ENCODE results near the gene ADGRD1. TPM values are rescaled to one million over a fixed set of nuclear protein-coding genes. Genes with fewer than 3 reads are reported as not detected.

The ADGRD1 gene
- total RNA-seq, 6 experiments from 2014 or later, result not detected

DNA sequence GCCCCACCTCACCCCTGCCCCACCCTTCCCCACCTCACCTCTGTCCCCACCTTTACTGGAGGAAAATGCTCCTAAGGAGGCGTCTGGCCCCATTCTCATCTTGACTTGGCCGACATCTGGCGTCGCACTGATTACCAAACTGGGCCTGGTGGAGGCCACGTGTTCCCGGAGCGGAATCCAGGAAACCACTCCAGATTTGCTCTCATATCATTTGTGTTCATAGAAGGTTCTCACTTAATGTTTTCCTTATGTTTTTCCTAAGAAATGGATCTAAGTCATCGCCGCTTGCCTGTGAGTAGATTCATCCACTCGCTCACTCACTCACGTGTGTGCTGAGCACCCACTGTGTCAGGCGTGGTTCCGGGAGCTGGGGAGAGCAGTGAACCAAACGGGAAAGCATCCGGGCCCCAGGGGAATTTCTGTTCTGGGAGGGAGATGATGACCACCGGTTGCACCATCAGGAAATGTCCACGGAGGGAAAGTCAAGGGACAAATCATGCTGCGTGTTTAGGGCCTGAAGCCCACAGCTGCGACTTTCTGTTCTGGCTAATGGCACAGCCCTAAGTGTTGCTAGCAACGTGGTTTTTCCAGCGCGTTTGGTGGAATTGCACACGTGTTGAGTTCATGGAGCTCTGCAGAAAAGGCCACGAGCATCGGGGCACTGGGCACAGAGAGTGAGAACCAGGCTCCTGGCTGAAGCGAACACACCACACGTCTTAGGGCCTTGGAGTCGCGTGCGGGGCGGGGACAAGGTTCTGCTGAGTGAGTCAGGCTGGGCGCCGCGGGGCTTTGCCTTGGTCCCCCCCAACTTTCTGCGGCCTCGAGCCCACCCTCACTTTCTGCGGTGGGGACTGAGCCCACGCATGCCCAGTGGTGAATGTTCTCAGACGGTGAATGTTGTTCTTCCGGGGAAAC is 57.7 kb downstream of the ADGRD1 start:
- no peak for DNase-seq
- TF ChIP-seq, protein P1, sequence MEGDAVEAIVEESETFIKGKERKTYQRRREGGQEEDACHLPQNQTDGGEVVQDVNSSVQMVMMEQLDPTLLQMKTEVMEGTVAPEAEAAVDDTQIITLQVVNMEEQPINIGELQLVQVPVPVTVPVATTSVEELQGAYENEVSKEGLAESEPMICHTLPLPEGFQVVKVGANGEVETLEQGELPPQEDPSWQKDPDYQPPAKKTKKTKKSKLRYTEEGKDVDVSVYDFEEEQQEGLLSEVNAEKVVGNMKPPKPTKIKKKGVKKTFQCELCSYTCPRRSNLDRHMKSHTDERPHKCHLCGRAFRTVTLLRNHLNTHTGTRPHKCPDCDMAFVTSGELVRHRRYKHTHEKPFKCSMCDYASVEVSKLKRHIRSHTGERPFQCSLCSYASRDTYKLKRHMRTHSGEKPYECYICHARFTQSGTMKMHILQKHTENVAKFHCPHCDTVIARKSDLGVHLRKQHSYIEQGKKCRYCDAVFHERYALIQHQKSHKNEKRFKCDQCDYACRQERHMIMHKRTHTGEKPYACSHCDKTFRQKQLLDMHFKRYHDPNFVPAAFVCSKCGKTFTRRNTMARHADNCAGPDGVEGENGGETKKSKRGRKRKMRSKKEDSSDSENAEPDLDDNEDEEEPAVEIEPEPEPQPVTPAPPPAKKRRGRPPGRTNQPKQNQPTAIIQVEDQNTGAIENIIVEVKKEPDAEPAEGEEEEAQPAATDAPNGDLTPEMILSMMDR (IDR thresholded peaks at IDR 0.05), result no peak
- Mint-ChIP-seq H3K4me1 (ENCODE audit: low read depth) (no peaks in the 10 kb centered on the region), H3K27ac (no peak overlapping the region), H3K27me3 (ENCODE audit: insufficient read depth) (peaks cover 3% of the 10 kb centered on the region), H3K4me3 (no peak overlapping the region), H3K36me3 (ENCODE audit: low read depth) (peaks cover 13% of the 10 kb centered on the region), H3K9me3 (peaks cover 67% of the 10 kb centered on the region)

DNA sequence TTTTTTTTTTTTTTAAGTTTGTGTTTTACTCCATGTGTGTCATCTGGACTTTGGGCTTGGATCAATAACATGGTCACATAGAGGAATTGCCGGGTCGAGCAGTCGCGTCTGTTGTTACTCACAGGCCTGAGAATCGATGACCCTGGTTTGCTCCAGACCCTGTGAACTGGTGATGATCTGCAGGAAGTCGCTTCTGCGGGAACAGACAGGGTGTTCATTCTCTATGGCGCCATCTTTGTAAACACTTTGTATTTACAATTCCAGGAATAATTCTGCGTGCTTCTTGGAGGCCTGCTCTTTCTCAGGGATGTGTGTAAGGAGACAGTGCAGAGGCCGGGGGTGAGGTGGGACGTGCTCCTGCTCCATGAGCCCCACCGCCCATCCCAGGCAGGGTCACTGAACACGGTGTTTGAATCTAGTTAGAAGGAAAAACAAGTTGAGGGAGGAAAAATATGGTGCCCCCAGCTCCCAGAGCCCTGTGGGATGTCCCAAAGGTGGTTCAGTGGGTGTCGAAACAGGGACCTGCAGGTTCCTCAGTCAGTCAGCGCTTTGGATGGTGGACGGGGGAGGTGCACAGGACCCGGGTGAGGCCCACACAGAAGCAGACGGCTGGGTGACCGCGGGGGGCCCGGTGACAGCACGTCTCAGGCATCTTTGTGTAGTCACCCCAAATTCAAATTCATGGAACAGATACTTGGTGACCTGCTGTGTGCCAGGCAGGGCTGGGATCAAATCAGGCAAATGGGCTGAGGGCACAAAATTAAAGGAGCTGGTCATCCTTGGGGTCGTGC is 58.8 kb downstream of the ADGRD1 start:
- TF ChIP-seq, protein P1 (IDR thresholded peaks at IDR 0.05), result no peak
- Mint-ChIP-seq H3K27me3 (ENCODE audit: insufficient read depth) (peaks cover 3% of the 10 kb centered on the region), H3K27ac (no peak overlapping the region), H3K4me1 (ENCODE audit: low read depth) (no peaks in the 10 kb centered on the region), H3K9me3 (peaks cover 73% of the 10 kb centered on the region), H3K4me3 (no peak overlapping the region), H3K36me3 (ENCODE audit: low read depth) (peaks cover 17% of the 10 kb centered on the region)
- no peak for DNase-seq

DNA sequence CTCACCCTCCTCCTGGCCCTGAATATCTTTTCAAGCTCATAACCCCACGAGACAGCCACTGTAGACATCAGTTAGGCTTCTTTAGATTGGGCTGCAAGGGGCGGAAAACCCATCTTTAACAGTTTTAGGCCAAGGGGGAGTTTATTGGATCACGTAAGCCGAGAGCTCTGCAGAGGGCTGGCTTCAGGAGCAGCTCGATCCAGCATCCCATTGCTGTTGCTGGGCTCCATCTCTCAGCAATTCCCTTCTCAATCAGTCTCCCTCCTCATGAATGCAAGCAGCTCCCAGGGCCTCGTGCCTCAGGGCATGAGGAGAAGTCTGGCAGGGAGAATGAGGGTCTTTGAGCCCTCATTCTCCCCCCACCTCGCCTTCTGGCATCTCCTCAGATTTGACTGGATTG is 59.4 kb downstream of the ADGRD1 start:
- peaks cover 77% of the 10 kb centered on the region for H3K9me3 Mint-ChIP-seq
- H3K27ac Mint-ChIP-seq, result no peak overlapping the region
- DNase-seq, result no peak
- H3K36me3 Mint-ChIP-seq (ENCODE audit: low read depth), result peaks cover 19% of the 10 kb centered on the region
- no peaks in the 10 kb centered on the region for H3K4me1 Mint-ChIP-seq (ENCODE audit: low read depth)
- no peak overlapping the region for H3K4me3 Mint-ChIP-seq
- H3K27me3 Mint-ChIP-seq (ENCODE audit: insufficient read depth), result peaks cover 3% of the 10 kb centered on the region
- TF ChIP-seq, protein P1 (IDR thresholded peaks at IDR 0.05), result no peak

DNA sequence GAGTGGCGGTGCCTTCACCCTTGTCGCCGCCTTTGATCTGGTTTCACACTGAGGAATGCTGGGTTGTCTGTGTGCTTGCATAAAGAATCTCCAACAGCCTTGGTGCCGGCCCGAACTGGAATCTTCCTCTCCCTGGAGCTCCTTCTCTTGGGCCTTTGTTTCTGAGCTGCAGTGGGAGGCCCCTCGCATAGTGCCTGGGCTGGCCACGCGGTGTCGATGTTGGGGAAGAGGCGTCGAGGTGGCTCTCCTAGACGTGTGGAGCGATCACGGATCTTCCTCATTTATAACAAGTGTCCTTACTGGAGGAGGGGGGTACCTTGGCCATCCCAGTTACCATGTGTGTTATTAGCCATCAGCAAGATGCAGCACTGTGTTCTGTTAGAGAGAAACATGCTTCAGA is 60.6 kb downstream of the ADGRD1 start:
- Mint-ChIP-seq H3K27me3 (ENCODE audit: insufficient read depth) (peaks cover 3% of the 10 kb centered on the region), H3K27ac (no peak overlapping the region), H3K36me3 (ENCODE audit: low read depth) (peaks cover 19% of the 10 kb centered on the region), H3K4me1 (ENCODE audit: low read depth) (no peaks in the 10 kb centered on the region), H3K9me3 (peaks cover 70% of the 10 kb centered on the region), H3K4me3 (no peak overlapping the region)
- DNase-seq, result no peak
- TF ChIP-seq, protein P1 (IDR thresholded peaks at IDR 0.05), result no peak

DNA sequence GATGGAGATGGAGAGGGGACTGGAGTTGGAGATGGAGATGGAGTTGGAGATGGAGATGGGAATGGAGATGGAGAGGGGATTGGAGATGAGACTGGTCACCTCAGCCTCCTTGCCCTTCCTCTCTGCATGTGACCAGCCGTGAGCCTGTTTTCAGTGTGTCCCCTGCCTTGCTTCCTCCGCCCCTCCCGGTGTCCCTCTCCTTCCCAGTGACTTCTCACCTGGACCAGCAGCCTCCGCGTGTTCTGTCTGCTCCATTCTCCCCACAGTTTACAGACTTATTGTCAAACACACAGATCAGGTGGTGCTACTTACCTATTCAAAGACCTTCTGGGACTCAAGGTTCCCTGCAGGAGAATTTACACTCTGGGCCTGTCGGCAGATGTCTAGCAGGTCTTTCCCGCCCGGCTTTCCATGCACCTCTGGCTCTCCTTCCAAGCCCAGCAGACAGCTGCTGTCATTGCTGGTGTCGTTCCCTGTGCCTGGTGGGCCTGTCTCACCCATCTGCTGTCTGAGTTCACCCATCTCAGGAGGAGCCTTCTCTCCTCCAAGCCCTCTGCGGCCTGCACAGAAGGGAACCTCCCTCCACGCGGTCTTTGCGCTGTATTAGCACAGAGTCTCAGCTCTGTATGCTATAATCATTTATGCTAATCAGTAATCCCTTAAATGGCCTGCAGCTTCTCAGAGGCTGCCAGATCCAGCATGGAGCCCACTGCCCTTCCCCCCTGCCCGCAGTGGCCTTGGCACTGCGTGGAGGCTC is 62.1 kb downstream of the ADGRD1 start:
- peaks cover 19% of the 10 kb centered on the region for H3K36me3 Mint-ChIP-seq (ENCODE audit: low read depth)
- H3K4me3 Mint-ChIP-seq, result no peak overlapping the region
- H3K9me3 Mint-ChIP-seq, result peaks cover 68% of the 10 kb centered on the region
- H3K27me3 Mint-ChIP-seq (ENCODE audit: insufficient read depth), result peaks cover 3% of the 10 kb centered on the region
- no peaks in the 10 kb centered on the region for H3K4me1 Mint-ChIP-seq (ENCODE audit: low read depth)
- no peak for DNase-seq
- TF ChIP-seq, protein P1 (IDR thresholded peaks at IDR 0.05), result no peak
- no peak overlapping the region for H3K27ac Mint-ChIP-seq
